DMS114 treated with DMSO at 0.1 percent for 48 hours (cell line): ENCODE data around the gene TSPAN10.

Experiments used
- DNase-seq: peaks from one replicate; lab custom pipeline; 2025; ENCODE audit not compliant: unreplicated experiment; lab: John Stamatoyannopoulos, UW

TSPAN10 gene

DNA sequence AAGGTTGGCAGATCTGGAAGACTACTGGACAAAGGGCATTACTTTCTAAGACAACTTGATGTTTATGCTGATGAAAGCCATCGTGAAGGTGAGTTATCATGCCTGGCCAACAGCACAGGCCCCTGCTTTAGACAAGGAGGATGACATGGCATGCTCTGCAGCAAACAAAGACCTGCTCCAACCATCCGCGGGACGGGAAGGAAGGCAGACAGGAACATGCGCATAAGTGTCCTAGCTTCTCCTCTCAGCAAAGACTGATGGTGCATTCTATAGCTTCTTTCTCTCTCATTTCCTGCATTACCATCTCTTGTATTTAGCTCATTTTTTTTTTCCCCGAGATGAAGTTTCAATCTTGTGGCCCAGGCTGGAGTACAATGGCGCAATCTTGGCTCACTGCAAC, 5.5 kb upstream of the TSPAN10 start:
- no peak for DNase-seq

- no peak for DNase-seq
These were observed 1.6 kb upstream of the TSPAN10 start for GRCh38 chr17:81635431-81635830.

DNA sequence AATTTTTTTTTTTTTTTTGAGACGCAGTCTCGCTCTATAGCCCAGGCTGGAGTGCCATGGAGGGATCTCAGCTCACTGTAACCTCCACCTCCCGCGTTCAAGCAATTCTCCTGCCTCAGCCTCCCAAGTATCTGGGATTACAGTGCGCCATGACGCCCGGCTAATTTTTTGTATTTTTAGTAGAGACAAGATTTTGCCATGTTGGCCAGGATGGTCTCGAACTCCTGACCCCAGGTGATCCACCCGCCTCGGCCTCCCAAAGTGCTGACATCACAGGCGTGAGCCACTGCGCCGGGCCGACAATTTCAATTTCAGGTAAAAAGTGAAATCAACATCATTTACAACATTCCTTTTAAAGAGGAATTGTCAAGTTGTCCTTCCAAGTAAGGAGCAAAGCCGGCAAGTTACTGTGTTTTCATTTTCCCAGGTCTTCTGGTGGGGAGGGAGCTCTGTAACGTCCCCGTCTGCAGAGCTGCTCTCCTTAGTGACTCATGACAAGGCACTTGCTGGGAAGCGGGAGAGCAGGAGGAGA, 957 bp upstream of the TSPAN10 start:
- no peak for DNase-seq

GRCh38 chr17:81638683-81639082, 1.7 kb downstream of the TSPAN10 start:
- no peak for DNase-seq

- DNase-seq = no peak
These were observed 3.0 kb downstream of the TSPAN10 start for GRCh38 chr17:81640011-81640410.

GRCh38 chr17:81641825-81642489, 5.0 kb downstream of the TSPAN10 start:
- DNase-seq = no peak

DNA sequence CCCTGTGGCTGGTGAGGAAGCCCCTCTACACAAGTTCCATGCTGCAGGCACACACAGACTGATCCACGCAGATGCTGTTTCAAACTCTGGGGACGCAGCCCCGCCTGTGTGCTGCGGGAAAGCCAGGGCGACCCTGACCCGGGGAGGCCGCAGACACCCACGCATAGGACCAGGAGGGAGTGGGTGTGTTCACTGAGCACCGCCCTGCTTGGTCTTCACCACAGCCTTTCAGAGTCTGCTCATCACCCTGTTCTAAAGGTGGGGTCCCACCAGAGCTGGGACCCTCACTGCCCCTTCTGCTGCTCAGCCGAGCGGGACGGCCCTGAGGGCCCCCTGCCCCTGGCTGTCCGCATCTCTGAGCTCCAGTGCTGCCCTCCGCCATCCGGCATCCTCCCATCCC, 7.5 kb downstream of the TSPAN10 start:
- DNase-seq = no peak

GRCh38 chr17:81644976-81645952, 8.3 kb downstream of the TSPAN10 start:
- no peak for DNase-seq

DNA sequence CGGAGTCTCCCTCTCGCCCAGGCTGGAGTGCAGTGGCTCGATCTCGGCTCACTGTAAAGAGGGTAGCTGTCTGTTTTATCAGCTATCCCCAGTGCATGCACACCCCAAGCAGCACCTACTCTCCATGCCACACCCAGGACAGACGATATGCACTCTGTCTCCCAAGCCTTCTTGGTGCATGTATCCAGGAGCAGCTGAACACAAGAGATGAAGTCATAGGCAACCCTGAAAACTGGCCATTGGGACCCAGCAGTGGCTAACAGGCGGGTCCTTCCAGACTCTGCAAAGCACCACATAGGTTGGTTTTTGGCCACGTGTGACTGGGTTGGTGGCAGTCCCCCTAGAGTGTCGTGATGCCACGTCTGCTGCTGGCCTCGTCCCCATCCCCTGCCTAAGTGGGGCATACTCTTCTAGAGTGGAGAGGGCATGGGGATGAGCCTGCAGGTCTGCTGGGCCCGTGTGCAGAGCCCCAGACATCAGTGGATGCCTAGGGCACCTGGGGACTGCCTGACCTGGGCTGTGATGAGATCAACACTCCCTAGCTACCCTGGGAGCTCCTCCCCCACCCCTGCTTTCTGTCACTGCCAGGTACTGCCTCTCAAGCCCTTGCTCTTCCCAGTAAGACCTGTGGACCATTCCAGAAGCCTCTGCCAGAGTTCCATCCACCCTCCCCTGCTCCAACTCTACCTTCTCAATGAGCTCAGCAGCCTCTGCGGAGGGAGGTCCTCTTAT, 10.0 kb downstream of the TSPAN10 start:
- no peak for DNase-seq

- DNase-seq = no peak
These were observed 10.6 kb downstream of the TSPAN10 start for GRCh38 chr17:81647640-81648012.

GRCh38 chr17:81648013-81648706, 11.2 kb downstream of the TSPAN10 start:
- DNase-seq = no peak

- no peak for DNase-seq
These were observed 11.7 kb downstream of the TSPAN10 start for GRCh38 chr17:81648707-81649085.

- no peak for DNase-seq
These were observed 14.0 kb downstream of the TSPAN10 start for GRCh38 chr17:81650951-81651350.

GRCh38 chr17:81651692-81652091, 14.7 kb downstream of the TSPAN10 start:
- no peak for DNase-seq

DNA sequence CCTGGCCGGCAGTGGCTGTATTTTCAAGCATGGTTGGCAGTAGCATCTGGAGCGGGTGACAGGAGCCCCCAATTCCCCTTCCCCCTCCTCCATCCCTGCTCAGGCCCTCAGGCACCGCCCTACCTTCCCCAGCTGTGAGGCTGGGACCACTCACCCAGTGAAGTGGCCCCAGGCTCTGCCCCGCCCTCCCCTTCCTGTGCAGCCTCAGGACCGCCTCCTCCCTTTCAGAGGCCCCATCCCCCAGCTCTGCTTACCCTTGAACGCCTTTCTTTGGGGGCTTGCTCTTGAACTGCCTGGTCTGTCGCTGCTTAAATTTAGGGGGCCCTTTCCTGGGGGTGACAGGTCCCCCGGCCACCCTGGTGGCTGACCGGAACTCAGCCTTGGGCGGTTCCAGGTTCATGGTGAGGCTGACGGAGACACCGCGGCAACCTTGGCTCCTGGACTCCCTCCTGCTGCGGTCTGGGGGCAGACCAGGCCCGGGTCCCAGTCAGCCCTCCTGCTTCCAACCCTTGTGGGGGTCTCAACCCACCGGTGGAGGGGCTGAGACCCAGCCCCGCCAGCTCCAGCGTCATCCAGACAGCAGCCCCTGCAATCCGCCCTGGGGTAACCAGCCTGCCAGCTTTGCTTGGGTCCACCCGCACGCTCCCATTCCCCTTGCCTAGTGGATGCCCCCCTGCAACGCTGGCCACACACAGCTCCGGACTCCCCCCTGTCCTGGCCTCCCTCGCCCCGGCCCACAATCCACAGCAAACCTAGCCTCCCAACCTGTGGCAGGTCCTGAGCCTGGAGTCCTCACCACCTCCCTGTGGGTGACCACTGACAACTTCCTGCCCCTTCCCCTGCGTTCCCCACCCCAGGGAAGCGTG, 16.1 kb downstream of the TSPAN10 start:
- no peak for DNase-seq

DNA sequence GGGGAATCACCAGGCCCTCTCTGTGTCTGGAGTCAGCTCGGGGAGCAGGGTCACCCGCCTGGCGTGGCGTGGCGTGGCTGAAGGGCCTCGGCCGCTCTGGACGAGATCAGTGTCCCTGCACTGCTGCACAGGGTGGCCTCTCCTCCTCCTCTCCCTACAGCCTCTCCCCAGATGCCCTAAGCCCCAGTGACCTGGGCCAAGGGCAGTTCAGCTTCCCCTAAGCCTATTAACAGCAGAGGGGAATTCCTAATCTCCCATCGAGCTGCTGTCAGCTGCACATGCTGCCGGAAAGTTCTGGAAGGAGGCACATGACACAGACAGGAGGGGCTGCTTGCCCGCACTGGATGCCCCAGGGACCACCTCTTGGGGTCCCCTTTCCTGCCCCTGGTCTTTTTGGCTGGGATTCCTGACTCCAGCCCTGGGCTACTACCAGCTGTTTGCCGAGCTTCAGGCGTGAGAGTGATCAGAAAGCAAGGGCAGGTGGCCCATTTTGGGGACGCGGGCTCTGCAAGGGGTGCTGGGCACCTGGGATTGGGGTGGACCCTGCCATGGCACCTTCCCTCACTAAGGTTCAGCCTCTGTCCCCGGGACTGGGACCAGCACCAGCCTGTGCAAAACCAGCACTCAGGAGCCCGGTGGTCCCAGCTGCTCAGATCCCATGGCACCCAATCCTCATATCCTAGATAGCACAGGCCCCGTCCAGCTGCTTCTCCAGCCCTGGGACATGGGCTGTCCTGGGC, 18.6 kb downstream of the TSPAN10 start:
- DNase-seq = no peak

DNA sequence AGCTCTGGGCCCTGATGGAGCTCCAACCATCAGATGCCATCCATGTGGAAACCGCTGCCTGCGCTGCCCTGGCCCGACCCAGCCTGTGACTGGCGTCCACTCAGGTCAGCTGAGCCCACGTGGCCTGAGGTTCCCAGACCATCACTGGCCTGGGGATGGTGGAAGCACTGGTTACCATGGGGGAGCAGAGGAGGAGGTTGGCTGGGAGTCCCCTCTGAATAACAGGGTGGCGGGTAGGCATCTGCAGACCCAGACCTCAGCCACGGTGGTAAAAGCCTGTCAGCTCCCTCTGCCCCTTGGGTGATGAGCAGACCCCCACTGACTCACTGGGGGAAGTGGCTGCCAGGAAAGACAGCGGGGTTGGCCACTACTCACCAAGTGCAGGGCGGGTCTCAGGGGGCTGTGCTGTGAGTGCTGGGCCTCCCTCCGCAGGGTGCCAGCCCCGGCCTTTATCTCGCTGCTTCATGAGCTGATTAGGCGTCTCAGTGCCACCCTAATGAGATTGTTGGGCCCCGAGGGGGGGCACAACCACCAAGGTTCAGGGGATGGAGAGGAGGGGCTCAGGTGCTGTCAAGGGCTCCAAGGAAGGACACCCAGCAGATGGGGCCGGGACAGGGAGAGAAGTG, 19.2 kb downstream of the TSPAN10 start, which contains the start of gene PDE6G:
Gene PDE6G, minus strand, starts transcription at position 425 of the 626 bp plus-strand sequence. CDS start 3,237 bp downstream, outside the sequence.
- no peak for DNase-seq

GRCh38 chr17:81656835-81657234, 19.8 kb downstream of the TSPAN10 start:
- DNase-seq = no peak

GRCh38 chr17:81659038-81659437, 22.0 kb downstream of the TSPAN10 start:
- DNase-seq = no peak
